T-cell (primary cell): ENCODE results near the gene ARSG. TPM values are rescaled to one million over a fixed set of nuclear protein-coding genes. Genes with fewer than 3 reads are reported as not detected.

Source experiments
- ATAC-seq, 4 experiments: fragments of 200-7000 bp in 3 of 4; fragments of 150-1000 bp in 1 of 4; cut with Tn5 transposase; replicated peaks in 1 of 4; 1 replicate in 3 of 4; 2 replicates in 1 of 4; pipeline ENCODE4 v1.10.0; 2021; ENCODE audit warnings: moderate library complexity in 3 of 4, mild to moderate bottlenecking in 2 of 4, moderate number of reproducible peaks in 1 of 4
- CTCF ChIA-PET, 2 donors: fragments of 300-600 bp; sonication (Branson Sonifier 250); formaldehyde crosslinking; loops; one replicate each; lab custom pipeline; 2022; ENCODE audit warnings: antibody characterized with exemption in 2 of 2; lab: Charles Lee
- POLR2A ChIA-PET, 2 donors: fragments of 300-600 bp; sonication (Branson Sonifier 250); formaldehyde crosslinking; loops; one replicate each; lab custom pipeline; 2022; ENCODE audit warnings: antibody characterized with exemption in 2 of 2; lab: Charles Lee
- DNase-seq, 35 experiments: peaks; one replicate each; pipeline versions ENCODE4 v3.0.0 to v3.0.0-alpha.2; 2013 to 2023
- H3K27ac ChIP-seq: one replicate; pipeline ENCODE4 v1.5.1; 2013; ENCODE audit warnings: low read length
- H3K27me3 ChIP-seq, 2 experiments: replicated peaks in 1 of 2; 1 replicate in 1 of 2; 2 replicates in 1 of 2; pipeline versions ENCODE4 v1.6.1 to v1.7.0; 2013; ENCODE audit warnings: low read length in 1 of 2, mixed read lengths in 1 of 2; ENCODE audit not compliant: control insufficient read depth in 2 of 2, insufficient read depth in 2 of 2; ENCODE audit errors: extremely low read depth in 1 of 2
- H3K36me3 ChIP-seq, 2 donors: 1 replicate in 1 of 2; 2 replicates in 1 of 2; pipeline versions ENCODE4 v1.6.1 to v1.7.0; 2013; ENCODE audit warnings: low read length in 1 of 2; ENCODE audit not compliant: control insufficient read depth in 2 of 2, insufficient read depth in 1 of 2; ENCODE audit errors: extremely low read depth in 1 of 2
- H3K4me1 ChIP-seq, 2 experiments: 1 replicate in 1 of 2; 2 replicates in 1 of 2; pipeline versions ENCODE4 v1.6.1 to v1.7.0; 2013; ENCODE audit warnings: low read length in 2 of 2, mixed read lengths in 1 of 2; ENCODE audit not compliant: insufficient read depth in 2 of 2, control insufficient read depth in 1 of 2; ENCODE audit errors: extremely low read depth in 1 of 2
- H3K4me3 ChIP-seq, 2 donors: 1 replicate in 1 of 2; 2 replicates in 1 of 2; pipeline versions ENCODE4 v1.5.1 to v1.7.0; 2013; ENCODE audit warnings: mild to moderate bottlenecking in 2 of 2, low read length in 1 of 2, moderate library complexity in 1 of 2; ENCODE audit not compliant: control insufficient read depth in 1 of 2; ENCODE audit errors: extremely low read depth in 1 of 2
- H3K9me3 ChIP-seq: 2 replicates; pipeline ENCODE4 v1.7.0; 2013
- H3K27ac Mint-ChIP-seq, 2 donors: one replicate each; pipeline ENCODE4 v1.8.0; 2020 to 2021; ENCODE audit warnings: mild to moderate bottlenecking in 2 of 2, mixed read lengths in 2 of 2
- H3K27me3 Mint-ChIP-seq, 2 donors: one replicate each; pipeline ENCODE4 v1.8.0; 2021 to 2022; ENCODE audit warnings: mixed read lengths in 2 of 2
- H3K36me3 Mint-ChIP-seq: one replicate; pipeline ENCODE4 v1.8.0; 2021; ENCODE audit warnings: mixed read lengths
- H3K4me1 Mint-ChIP-seq, 3 donors: one replicate each; pipeline ENCODE4 v1.8.0; 2020 to 2022; ENCODE audit warnings: mixed read lengths in 3 of 3, mild to moderate bottlenecking in 1 of 3
- H3K4me3 Mint-ChIP-seq, 3 donors: one replicate each; pipeline ENCODE4 v1.8.0; 2020 to 2022; ENCODE audit warnings: mild to moderate bottlenecking in 3 of 3, mixed read lengths in 3 of 3, moderate library complexity in 3 of 3
- H3K9me3 Mint-ChIP-seq, 3 donors: one replicate each; pipeline ENCODE4 v1.8.0; 2020 to 2022; ENCODE audit warnings: mixed read lengths in 3 of 3
- WGBS: methylation state at CpG from one replicate; pipeline ENCODE4 v1.1.5; 2013; ENCODE audit warnings: missing lambda C conversion rate; ENCODE audit not compliant: insufficient coverage; 5-methylcytosine and 5-hydroxymethylcytosine counted together
- total RNA-seq, 35 experiments: library from RNA in 6 of 35; stranded (reverse) in 6 of 35; fragments of 120-200 nt in 1 of 35; gene quantifications; one replicate each; pipeline versions ENCODE4 v1.2.1 to v1.2.4 and lab custom pipeline; 2013 to 2026

ARSG gene
- total RNA-seq, 5 donors from 2014 or later (not counting 1 experiment from before 2014, with no cell fraction given): 14.5 to 22.9 (median 17.8) TPM

DNA sequence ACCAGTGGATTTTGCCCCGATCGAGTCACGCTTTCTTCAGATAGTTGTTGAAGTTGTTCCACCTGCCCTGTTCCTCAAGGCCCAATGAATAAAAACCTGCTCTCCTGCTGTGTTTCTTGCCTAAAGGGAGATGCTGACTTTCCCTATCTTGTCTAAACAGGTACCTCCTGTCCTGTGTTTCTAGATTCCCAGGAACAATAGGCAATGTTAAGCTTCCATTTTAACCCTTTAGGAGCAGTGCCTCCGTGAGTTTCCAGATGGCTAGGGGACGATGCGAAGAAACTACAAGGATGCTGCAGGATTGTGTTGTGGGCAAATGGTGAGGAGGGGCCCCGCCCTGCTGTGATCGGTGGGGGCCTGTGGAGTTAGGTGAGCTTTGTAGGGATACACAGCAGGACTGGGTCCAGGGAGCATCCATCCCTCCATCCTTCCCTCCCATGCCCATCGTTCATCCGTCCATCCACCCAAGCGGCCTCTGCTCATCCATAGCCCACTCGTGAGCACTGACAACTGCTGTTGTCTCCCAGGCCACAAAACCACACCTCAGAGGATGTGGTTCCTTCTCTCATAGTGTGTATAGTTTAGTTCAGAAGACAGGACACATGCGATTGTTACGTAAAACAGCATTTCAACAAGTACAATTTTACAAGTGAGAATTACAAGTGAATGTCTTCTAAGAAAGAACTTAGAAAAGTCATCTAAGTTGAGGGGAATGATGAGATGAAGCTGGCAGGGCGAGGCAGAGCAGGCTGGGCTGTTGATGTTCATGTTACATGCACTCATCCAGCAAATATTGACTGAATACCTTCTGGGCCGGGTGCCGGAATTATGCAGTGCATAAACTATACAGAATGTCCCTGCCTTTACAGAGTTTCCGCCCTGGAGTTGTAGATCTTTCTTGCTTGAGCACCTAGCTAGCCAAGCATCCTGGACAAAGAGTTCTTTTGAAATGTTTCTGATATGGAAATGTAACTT is 5.2 kb downstream of the ARSG start:
- DNase-seq (peak in 34 of 35 experiments; percentile 39 to 89 (median 65)), ATAC-seq (peak; percentile 52 to 64 (median 61))
- Histone ChIP-seq H3K4me1 (peaks cover 29 to 63% of the 10 kb centered on the region in 2 experiments), H3K27ac (peak overlapping the region; percentile 60), H3K9me3 (no peaks in the 10 kb centered on the region), H3K36me3 (no peaks in the 10 kb centered on the region), H3K27me3 (no peaks in the 10 kb centered on the region), H3K4me3 (peak overlapping the region; percentile 35 to 39)
- Mint-ChIP-seq H3K9me3 (no peaks in the 10 kb centered on the region), H3K4me3 (peak overlapping the region; percentile 47 to 66 (median 48)), H3K36me3 (no peaks in the 10 kb centered on the region), H3K27ac (peak overlapping the region; percentile 88 to 89), H3K4me1 (peaks cover 55 to 73% (median 63%) of the 10 kb centered on the region in 3 donors), H3K27me3 (no peaks in the 10 kb centered on the region)
- 25% methylated on average over 6 of the region's 18 CpGs for WGBS
- POLR2A ChIA-PET: interaction anchor here in 1 of 2 donors (0.7 kb wide), 1 partner anchor 49 kb away, joined by 6 read pairs; no protein-coding TSS in a partner anchor
- CTCF ChIA-PET: interaction anchor here (0.5 to 1.5 kb wide), 5 partner anchors 10 to 135 kb away, joined by 3 to 5 read pairs (median 4); no protein-coding TSS in a partner anchor

DNA sequence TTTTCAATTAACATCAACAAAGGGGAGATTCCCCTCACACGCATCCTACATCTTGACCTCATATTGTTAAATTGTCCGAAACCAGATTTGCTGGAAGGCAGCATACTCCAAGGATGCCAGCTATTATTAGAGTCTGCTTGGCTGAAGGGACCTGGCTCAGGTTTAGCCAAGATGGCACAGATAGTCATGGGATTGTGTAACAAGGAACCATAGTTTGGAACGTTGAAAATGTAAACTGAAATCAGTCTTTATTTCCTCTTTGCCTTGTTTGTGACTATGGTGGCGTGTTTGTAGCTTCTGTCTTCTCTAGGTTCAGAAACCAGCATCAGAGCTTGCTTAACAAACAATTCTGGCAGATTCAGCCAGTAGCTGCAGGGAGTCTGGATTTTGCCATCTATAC is 5.9 kb downstream of the ARSG start:
- H3K4me1 ChIP-seq: peaks cover 29 to 61% of the 10 kb centered on the region in 2 experiments
- CTCF ChIA-PET: interaction anchor here (0.5 to 1.5 kb wide), 6 partner anchors 11 to 389 kb away, joined by 3 to 5 read pairs (median 4); no protein-coding TSS in a partner anchor
- H3K27me3 Mint-ChIP-seq: no peaks in the 10 kb centered on the region
- no peak for ATAC-seq
- 46% methylated on average over 3 of the region's 4 CpGs for WGBS
- no peaks in the 10 kb centered on the region for H3K36me3 Mint-ChIP-seq
- peaks cover 61 to 77% (median 66%) of the 10 kb centered on the region in 3 donors for H3K4me1 Mint-ChIP-seq
- H3K9me3 Mint-ChIP-seq: no peaks in the 10 kb centered on the region
- no peaks in the 10 kb centered on the region for H3K9me3 ChIP-seq
- H3K27ac Mint-ChIP-seq: peak overlapping the region; percentile 88 to 89
- H3K27ac ChIP-seq: peak overlapping the region; percentile 60
- no peaks in the 10 kb centered on the region for H3K36me3 ChIP-seq
- POLR2A ChIA-PET: no interaction called here
- H3K27me3 ChIP-seq: no peaks in the 10 kb centered on the region
- H3K4me3 Mint-ChIP-seq: peak overlapping the region; percentile 47 to 66 (median 48)
- DNase-seq: peak in 1 of 35 experiments; percentile 31
- peak overlapping the region; percentile 35 to 39 for H3K4me3 ChIP-seq

DNA sequence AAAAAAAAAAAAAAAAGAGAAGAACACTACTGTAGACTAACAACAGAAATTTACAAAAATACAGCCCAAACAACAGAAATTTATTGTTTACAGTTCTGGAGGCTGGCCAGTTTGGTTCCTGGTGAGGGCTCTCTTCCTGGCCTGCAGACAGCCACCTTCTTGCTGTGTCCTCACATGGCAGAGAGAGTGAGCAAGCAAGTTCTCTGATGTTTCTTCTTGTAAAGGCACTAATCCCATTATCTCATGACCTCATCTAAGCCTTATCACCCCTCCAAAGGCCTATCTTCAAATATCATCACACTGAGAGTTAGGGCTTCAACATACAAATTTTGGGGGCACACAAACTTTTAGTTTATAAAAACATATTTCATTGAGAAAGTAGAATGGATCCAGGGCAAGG is 7.3 kb downstream of the ARSG start:
- H3K4me1 Mint-ChIP-seq: peaks cover 56 to 71% (median 62%) of the 10 kb centered on the region in 3 donors
- H3K9me3 Mint-ChIP-seq: no peaks in the 10 kb centered on the region
- H3K36me3 ChIP-seq: no peaks in the 10 kb centered on the region
- H3K9me3 ChIP-seq: no peaks in the 10 kb centered on the region
- H3K4me3 ChIP-seq: no peak overlapping the region
- no peaks in the 10 kb centered on the region for H3K36me3 Mint-ChIP-seq
- H3K27ac Mint-ChIP-seq: peak overlapping the region; percentile 52 to 85
- no peaks in the 10 kb centered on the region for H3K27me3 Mint-ChIP-seq
- peaks cover 25 to 50% of the 10 kb centered on the region in 2 experiments for H3K4me1 ChIP-seq
- H3K27me3 ChIP-seq: no peaks in the 10 kb centered on the region
- CTCF ChIA-PET: no interaction called here
- POLR2A ChIA-PET: no interaction called here
- no peak overlapping the region for H3K4me3 Mint-ChIP-seq
- ATAC-seq (no peak), DNase-seq (no peak)
- no peak overlapping the region for H3K27ac ChIP-seq

DNA sequence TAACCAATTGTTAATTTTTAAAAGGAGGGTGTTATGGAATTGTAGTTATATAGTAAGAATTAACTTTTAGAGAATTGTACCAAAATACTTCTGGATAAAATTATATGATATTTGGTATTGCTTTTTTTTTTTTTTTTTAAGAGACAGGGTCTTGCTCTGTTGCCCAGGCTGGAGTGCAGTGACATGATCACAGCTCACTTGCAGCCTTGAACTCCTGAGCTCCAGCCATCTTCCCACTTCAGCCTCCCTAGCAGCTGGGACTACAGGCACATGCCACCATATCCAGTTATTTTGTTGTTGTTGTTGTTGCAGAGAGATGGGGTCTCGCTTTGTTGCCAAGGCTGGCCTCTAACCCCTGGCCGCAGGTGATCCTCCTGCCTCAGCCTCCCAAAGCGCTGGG is 8.5 kb downstream of the ARSG start:
- ATAC-seq (no peak), DNase-seq (no peak)
- Histone ChIP-seq H3K27me3 (no peaks in the 10 kb centered on the region), H3K27ac (no peak overlapping the region), H3K36me3 (no peaks in the 10 kb centered on the region), H3K9me3 (no peaks in the 10 kb centered on the region), H3K4me1 (peaks cover 25 to 38% of the 10 kb centered on the region in 2 experiments), H3K4me3 (no peak overlapping the region)
- peaks cover 51 to 62% (median 53%) of the 10 kb centered on the region in 3 donors for H3K4me1 Mint-ChIP-seq
- no peaks in the 10 kb centered on the region for H3K36me3 Mint-ChIP-seq
- 100% methylated on average over 1 of the region's 3 CpGs for WGBS
- ChIA-PET CTCF (interaction anchor here (0.6 to 0.7 kb wide), 2 partner anchors 51 to 101 kb away, joined by 4 to 7 read pairs; no protein-coding TSS in a partner anchor), POLR2A (interaction anchor here in 1 of 2 donors (0.6 kb wide), 1 partner anchor 291 kb away, joined by 7 read pairs; no protein-coding TSS in a partner anchor)
- no peaks in the 10 kb centered on the region for H3K27me3 Mint-ChIP-seq
- no peaks in the 10 kb centered on the region for H3K9me3 Mint-ChIP-seq
- no peak overlapping the region for H3K27ac Mint-ChIP-seq
- no peak overlapping the region for H3K4me3 Mint-ChIP-seq

DNA sequence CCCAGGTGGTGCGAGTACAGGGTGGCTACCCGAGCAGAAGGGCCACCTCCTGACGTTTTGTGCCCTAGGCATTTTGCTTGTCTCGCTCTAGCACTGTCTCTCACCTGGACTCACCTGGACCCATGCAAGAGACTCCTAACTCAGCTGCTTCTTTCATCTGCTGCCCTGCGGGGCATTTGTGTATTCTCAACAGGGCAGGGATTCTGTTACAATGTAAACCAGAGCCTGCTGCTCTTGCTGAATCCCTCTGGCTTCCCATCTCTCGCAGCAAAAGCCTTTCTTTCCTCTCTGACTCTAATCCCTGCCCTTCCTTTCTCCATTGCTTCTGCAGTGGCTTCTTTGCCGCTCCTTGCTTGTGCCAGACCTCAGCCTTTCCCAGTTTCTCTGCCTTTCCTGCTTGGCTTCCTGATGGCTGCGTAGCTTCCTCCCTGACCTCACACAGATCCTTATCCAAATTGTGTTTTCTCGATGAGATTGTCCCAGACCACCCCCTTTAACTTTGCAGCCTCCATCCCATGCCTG is 10.2 kb downstream of the ARSG start:
- POLR2A ChIA-PET: no interaction called here
- H3K27me3 ChIP-seq: no peaks in the 10 kb centered on the region
- no peak overlapping the region for H3K27ac Mint-ChIP-seq
- no peak overlapping the region for H3K4me3 ChIP-seq
- H3K9me3 ChIP-seq: no peaks in the 10 kb centered on the region
- H3K27ac ChIP-seq: no peak overlapping the region
- no peaks in the 10 kb centered on the region for H3K27me3 Mint-ChIP-seq
- WGBS: 89% methylated on average over 8 of the region's 9 CpGs
- no peak overlapping the region for H3K4me3 Mint-ChIP-seq
- H3K36me3 Mint-ChIP-seq: no peaks in the 10 kb centered on the region
- ATAC-seq (no peak), DNase-seq (no peak)
- H3K36me3 ChIP-seq: no peaks in the 10 kb centered on the region
- no peaks in the 10 kb centered on the region for H3K9me3 Mint-ChIP-seq
- CTCF ChIA-PET: no interaction called here
- H3K4me1 Mint-ChIP-seq: peaks cover 40 to 52% (median 46%) of the 10 kb centered on the region in 3 donors
- peaks cover 19 to 25% of the 10 kb centered on the region in 2 experiments for H3K4me1 ChIP-seq

DNA sequence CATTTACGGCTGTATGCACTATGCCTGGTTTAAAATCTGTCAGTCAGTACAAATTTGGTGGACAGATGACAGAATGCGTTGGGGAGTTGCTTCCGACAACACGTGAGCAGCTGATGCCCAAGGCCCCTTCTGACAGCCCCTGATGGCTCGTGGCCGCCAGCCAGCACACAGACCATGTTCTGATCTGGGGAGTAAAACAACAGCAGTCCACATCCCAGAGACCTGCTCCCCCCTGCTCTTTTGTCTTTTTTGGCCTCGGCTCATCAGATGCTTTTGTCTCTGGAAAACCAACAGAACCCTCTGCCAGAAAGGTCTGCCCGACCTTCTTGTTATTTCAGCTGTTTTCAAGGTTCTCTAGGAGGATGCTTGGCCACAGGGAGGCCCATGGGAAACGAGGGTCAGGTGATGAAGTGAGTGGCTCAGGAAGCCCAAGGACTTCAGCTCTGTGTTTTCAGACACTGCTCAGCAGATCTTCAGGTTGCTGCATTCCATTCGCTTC is 10.8 kb downstream of the ARSG start:
- no peaks in the 10 kb centered on the region for H3K27me3 Mint-ChIP-seq
- H3K36me3 Mint-ChIP-seq: peaks cover 3% of the 10 kb centered on the region
- WGBS: 98% methylated on average over 8 of the region's 10 CpGs
- H3K9me3 Mint-ChIP-seq: no peaks in the 10 kb centered on the region
- Histone ChIP-seq H3K27ac (no peak overlapping the region), H3K9me3 (no peaks in the 10 kb centered on the region), H3K36me3 (no peaks in the 10 kb centered on the region), H3K4me3 (no peak overlapping the region), H3K4me1 (peaks cover 13 to 19% of the 10 kb centered on the region in 2 experiments), H3K27me3 (no peaks in the 10 kb centered on the region)
- DNase-seq: no peak
- H3K27ac Mint-ChIP-seq: peak overlapping the region in 1 of 2 donors; percentile 75
- ChIA-PET POLR2A (no interaction called here), CTCF (no interaction called here)
- H3K4me3 Mint-ChIP-seq: no peak overlapping the region
- ATAC-seq: no peak
- peaks cover 37 to 48% (median 44%) of the 10 kb centered on the region in 3 donors for H3K4me1 Mint-ChIP-seq
